DMS114 treated with DMSO at 0.1 percent for 48 hours (cell line): ENCODE results near the gene RALGDS.
"Not testable (repeated sequence)": the region's sequence is repeated elsewhere in the genome, so short reads cannot be mapped to it uniquely, and the experiment has no call there.

ENCODE experiments used
- DNase-seq: peaks from one replicate; lab custom pipeline; 2025; ENCODE audit not compliant: unreplicated experiment; lab: John Stamatoyannopoulos, UW

Gene RALGDS

DNA sequence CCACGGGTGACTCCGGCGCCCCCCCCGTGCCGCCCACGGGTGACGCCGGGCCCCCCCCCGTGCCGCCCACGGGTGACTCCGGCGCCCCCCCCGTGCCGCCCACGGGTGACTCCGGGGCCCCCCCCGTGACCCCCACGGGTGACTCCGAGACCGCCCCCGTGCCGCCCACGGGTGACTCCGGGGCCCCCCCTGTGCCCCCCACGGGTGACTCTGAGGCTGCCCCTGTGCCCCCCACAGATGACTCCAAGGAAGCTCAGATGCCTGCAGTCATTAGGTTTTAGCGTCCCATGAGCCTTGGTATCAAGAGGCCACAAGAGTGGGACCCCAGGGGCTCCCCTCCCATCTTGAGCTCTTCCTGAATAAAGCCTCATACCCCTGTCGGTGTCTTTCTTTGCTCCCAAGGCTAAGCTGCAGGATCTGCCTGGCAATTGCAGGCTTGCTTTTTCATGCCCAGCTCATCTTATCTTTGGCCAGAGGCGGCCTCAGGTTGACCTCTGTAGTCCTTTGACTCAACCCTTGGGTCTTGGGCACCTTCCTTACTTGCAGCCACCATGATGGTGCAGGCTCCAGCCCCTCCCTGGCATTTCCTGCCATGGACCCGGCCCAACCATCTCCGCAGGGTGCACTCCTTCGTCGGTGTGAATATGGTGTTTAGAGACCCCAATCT, 49.4 kb downstream of the RALGDS start:
- DNase-seq, result no peak

- not testable (repeated sequence) for DNase-seq
Observed at GRCh38 chr9:133070985-133071384, 50.1 kb downstream of the RALGDS start.

DNA sequence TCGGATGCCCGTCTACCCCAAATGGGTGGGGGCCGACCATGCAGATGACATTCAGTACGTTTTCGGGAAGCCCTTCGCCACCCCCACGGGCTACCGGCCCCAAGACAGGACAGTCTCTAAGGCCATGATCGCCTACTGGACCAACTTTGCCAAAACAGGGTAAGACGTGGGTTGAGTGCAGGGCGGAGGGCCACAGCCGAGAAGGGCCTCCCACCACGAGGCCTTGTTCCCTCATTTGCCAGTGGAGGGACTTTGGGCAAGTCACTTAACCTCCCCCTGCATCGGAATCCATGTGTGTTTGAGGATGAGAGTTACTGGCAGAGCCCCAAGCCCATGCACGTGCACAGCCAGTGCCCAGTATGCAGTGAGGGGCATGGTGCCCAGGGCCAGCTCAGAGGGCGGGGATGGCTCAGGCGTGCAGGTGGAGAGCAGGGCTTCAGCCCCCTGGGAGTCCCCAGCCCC, 50.5 kb downstream of the RALGDS start:
- DNase-seq, result not testable (repeated sequence)

DNA sequence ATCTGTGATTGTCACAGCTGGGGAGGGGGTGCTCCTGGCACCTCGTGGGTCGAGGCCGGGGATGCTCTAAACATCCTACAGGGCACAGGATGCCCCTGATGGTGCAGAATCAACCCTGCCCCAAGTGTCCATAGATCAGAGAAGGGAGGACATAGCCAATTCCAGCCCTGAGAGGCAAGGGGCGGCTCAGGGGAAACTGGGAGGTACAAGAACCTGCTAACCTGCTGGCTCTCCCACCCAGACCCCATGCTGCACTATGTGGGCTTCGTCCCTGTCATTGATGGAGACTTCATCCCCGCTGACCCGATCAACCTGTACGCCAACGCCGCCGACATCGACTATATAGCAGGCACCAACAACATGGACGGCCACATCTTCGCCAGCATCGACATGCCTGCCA, 52.6 kb downstream of the RALGDS start:
- DNase-seq, result not testable (repeated sequence)

DNA sequence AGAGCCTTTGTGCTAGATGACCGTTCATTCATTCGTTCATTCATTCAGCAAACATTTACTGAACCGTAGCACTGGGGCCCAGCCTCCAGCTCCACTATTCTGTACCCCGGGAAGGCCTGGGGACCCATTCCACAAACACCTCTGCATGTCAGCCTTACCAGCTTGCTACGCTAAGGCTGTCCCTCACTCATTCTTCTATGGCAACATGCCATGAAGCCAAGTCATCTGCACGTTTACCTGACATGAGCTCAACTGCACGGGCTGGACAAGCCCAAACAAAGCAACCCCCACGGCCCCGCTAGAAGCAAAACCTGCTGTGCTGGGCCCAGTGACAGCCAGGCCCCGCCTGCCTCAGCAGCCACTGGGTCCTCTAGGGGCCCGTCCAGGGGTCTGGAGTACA, 53.2 kb downstream of the RALGDS start:
- DNase-seq, result no peak

DNA sequence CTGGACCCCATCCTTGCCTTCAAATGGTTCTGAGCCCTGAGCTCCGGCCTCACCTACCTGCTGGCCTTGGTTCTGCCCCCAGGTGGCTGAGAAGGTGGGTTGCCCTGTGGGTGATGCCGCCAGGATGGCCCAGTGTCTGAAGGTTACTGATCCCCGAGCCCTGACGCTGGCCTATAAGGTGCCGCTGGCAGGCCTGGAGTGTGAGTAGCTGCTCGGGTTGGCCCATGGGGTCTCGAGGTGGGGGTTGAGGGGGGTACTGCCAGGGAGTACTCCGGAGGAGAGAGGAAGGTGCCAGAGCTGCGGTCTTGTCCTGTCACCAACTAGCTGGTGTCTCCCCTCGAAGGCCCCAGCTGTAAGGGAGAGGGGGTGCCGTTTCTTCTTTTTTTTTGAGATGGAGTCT, 54.0 kb downstream of the RALGDS start:
- no peak for DNase-seq

- no peak for DNase-seq
Observed at GRCh38 chr9:133066181-133066983, 54.7 kb downstream of the RALGDS start.

DNA sequence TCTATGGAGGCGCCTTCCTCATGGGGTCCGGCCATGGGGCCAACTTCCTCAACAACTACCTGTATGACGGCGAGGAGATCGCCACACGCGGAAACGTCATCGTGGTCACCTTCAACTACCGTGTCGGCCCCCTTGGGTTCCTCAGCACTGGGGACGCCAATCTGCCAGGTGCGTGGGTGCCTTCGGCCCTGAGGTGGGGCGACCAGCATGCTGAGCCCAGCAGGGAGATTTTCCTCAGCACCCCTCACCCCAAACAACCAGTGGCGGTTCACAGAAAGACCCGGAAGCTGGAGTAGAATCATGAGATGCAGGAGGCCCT, 56.0 kb downstream of the RALGDS start:
- DNase-seq, result no peak

GRCh38 chr9:133064241-133065069, 56.6 kb downstream of the RALGDS start:
- no peak for DNase-seq

DNA sequence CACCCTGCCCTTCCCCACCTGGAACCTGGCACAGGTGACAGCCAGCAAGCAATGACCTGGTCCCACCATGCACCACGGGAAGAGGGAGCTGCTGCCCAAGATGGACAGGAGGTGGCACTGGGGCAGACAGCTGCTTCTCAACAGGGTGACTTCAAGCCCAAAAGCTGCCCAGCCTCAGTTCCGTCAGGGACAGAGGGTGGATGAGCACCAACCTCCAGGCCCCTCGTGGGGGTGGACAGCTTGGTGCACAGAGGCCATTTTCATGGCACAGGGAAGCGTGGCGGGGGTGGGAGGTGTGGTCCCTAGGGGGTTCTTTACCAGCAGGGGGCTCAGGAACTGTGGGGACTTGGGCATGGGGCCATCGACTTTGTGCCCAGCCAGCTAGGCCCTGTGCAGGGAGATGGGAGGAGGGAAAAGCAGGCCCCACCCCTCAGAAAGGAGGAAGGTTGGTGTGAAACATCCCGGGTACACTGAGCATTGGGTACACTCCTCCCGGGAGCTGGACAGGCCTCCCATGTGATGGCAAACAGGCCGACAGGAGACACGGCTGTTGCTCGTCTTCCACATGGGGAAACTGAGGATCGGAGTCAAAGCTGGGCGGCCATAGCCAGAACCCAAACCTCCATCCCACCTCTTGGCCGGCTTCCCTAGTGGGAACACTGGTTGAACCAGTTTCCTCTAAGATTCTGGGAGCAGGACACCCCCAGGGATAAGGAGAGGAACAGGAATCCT, 57.4 kb downstream of the RALGDS start:
- DNase-seq, result no peak

- DNase-seq, result no peak
Observed at GRCh38 chr9:133063159-133063499, 57.9 kb downstream of the RALGDS start.

DNA sequence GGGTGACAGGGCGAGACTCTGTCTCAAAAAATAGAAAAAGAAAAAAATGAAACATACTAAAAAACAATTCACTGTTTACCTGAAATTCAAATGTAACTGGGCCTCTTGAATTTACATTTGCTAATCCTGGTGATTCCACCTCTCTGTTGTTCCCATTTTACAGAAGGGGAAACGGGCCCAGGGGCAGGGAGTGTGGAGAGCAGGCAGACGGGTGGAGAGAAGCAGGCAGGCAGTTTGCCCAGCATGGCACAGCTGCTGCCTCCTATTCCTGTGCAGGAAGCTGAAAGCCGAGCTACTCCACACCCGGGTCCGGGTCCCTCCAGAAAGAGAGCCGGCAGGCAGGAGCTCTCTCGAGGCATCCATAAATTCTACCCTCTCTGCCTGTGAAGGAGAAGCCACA, 58.5 kb downstream of the RALGDS start:
- DNase-seq, result not testable (repeated sequence)

- DNase-seq, result not testable (repeated sequence)
Observed at GRCh38 chr9:133061764-133062145, 59.3 kb downstream of the RALGDS start, which contains the start of gene CEL. CEL (plus strand) TSS chr9:133061981; CDS start chr9:133062003, 22 bp downstream.

DNA sequence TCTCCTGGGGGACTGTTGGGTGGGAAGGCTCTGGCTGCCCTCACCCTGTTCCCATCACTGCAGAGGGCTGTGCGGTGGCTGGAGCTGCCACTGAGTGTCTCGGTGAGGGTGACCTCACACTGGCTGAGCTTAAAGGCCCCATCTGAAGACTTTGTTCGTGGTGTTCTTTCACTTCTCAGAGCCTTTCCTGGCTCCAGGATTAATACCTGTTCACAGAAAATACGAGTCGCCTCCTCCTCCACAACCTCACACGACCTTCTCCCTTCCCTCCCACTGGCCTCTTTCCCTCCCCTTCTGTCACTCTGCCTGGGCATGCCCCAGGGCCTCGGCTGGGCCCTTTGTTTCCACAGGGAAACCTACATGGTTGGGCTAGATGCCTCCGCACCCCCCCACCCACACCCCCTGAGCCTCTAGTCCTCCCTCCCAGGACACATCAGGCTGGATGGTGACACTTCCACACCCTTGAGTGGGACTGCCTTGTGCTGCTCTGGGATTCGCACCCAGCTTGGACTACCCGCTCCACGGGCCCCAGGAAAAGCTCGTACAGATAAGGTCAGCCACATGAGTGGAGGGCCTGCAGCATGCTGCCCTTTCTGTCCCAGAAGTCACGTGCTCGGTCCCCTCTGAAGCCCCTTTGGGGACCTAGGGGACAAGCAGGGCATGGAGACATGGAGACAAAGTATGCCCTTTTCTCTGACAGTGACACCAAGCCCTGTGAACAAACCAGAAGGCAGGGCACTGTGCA, 59.8 kb downstream of the RALGDS start:
- not testable (repeated sequence) for DNase-seq

GRCh38 chr9:133060417-133060841, 60.6 kb downstream of the RALGDS start:
- no peak for DNase-seq

DNA sequence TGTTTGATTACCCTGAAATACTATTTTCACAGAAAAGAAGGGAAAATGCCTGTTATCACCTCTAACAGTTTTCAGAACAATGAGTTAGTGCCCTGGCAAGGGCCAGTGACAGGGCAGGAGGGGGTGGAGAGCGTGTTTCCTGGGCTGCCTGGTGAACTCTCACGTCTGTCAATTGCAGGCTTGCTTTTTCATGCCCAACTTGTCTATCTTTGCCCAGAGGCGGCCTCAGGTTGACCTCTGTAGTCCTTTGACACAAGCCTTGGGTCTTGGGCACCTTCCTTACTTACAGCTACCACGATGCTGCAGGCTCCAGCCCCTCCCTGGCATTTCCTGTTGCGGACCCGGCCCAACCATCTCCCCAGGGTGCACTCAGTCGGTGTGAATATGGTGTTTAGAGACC, 61.4 kb downstream of the RALGDS start:
- no peak for DNase-seq

GRCh38 chr9:133058550-133059320, 62.3 kb downstream of the RALGDS start:
- no peak for DNase-seq

GRCh38 chr9:133058071-133058470, 63.0 kb downstream of the RALGDS start:
- DNase-seq, result no peak

DNA sequence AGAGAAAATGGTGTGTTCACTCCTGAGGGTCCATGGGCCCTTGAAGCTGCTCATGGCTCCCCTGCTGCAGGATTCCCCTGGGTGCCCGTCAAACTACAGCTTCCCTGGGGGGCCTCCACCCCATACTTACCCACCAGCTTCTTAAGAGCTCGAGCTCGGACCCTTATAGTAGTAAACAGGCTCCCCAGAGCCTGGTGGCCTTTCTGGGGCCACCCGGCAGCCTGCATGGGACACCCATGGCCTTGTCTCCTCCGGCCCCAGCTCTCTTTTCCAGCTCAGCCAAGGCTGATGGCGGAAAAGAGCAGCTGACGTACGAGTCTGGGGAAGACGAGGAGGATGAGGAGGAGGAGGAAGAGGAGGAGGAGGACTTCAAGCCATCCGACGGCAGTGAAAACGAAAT, 63.5 kb downstream of the RALGDS start:
- DNase-seq, result no peak

DNA sequence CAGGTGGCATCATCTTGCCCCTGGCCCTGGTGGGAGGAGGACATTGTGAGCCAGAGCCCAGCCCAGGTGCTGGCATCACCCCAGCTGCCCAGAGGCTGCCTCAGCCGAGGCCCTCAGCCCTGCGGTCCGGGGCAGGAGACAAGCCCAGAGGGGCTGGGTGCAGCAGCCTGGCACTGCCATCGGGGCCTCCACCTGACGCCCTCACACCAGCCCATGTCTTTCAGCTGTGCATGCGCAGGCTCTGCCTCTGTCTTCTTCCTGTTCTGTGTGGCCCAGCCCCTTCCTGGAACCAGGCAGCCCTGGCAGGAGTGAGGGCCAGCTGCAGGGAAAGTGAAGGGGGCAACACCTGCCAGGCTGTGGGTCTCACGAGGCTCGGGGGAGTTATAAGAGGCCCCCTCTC, 64.0 kb downstream of the RALGDS start:
- no peak for DNase-seq
